Measurements from ENCODE around the gene FGL2.
A peak's percentile ranks its signal among the peaks of the same experiment; 100 is the strongest.
"Not testable (repeated sequence)": the region's sequence is repeated elsewhere in the genome, so short reads cannot be mapped to it uniquely, and the experiment has no call there.

FGL2 gene

GRCh38 chr7:77154917-77155464 is 44.6 kb downstream of the FGL2 start:
- not testable (repeated sequence) for DNase-seq

GRCh38 chr7:77152232-77152631 is 47.4 kb downstream of the FGL2 start:
- peak; percentile 2 for DNase-seq

Data from NCI-H226 (cell line).